ENCODE measurements around the gene ZFP90. TPM values are rescaled to one million over a fixed set of nuclear protein-coding genes. Genes with fewer than 3 reads are reported as not detected.
A peak's percentile ranks its signal among the peaks of the same experiment; 100 is the strongest.

The ZFP90 gene
- total RNA-seq, 1 donor from 2014 or later: 87.0 TPM

DNA sequence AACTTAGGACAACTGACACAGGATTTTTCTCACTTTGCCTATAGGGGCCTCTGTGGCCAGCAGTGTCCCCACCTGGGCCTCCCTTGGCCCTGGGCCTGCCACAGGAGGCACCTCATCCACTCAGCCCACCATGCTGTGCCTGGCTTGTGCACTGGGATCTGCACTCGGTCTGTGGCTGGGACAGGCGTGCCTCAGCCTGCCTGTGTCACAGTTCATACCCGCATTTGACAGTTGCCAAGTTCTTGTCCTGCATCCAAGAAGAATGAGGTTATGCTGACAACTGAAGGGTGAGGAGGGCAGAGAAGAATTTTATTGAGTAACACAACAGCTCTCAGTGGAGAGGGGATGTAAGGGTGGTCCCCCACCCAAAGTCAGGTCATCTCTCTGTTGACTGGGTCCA is 36.0 kb downstream of the ZFP90 start:
- H3K27ac Mint-ChIP-seq (ENCODE audit: unreplicated experiment): no peak overlapping the region
- DNase-seq: no peak
- peaks cover 58% of the 10 kb centered on the region for H3K36me3 Mint-ChIP-seq (ENCODE audit: unreplicated experiment)

DNA sequence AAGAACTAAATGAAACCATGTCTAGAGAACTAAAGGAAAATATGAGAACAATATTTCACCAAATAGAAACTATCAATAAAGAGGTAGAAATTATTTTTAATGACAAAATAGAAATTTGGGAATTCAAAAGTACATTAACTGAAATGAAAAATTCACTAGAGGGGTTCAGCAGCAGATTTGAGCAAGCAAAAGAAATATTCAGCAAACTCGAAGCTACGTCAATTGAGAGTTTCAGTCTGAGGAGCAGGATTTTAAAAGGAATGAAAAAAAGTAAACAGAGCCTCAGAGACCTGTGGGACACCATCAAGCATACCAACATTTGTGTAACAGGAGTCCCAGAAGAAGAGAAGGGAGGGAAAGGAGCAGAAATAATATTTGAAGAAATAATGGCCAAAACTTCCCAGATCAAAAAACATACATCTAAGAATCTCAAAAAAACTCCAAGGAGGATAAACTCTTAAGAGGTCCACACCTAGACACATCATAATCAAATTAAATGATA is 38.3 kb downstream of the ZFP90 start:
- H3K36me3 Mint-ChIP-seq (ENCODE audit: unreplicated experiment): peaks cover 46% of the 10 kb centered on the region
- peaks cover 15% of the 10 kb centered on the region for H3K9me3 Mint-ChIP-seq (ENCODE audit: unreplicated experiment)
- no peak for DNase-seq
- TF ChIP-seq, protein P1, sequence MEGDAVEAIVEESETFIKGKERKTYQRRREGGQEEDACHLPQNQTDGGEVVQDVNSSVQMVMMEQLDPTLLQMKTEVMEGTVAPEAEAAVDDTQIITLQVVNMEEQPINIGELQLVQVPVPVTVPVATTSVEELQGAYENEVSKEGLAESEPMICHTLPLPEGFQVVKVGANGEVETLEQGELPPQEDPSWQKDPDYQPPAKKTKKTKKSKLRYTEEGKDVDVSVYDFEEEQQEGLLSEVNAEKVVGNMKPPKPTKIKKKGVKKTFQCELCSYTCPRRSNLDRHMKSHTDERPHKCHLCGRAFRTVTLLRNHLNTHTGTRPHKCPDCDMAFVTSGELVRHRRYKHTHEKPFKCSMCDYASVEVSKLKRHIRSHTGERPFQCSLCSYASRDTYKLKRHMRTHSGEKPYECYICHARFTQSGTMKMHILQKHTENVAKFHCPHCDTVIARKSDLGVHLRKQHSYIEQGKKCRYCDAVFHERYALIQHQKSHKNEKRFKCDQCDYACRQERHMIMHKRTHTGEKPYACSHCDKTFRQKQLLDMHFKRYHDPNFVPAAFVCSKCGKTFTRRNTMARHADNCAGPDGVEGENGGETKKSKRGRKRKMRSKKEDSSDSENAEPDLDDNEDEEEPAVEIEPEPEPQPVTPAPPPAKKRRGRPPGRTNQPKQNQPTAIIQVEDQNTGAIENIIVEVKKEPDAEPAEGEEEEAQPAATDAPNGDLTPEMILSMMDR (IDR thresholded peaks at IDR 0.05; ENCODE audit: partially characterized antibody, unreplicated experiment): no peak
- no peak overlapping the region for H3K27ac Mint-ChIP-seq (ENCODE audit: unreplicated experiment)
- H3K4me3 Mint-ChIP-seq (ENCODE audit: unreplicated experiment): no peak overlapping the region
- H3K27me3 Mint-ChIP-seq (ENCODE audit: unreplicated experiment): peaks cover 3% of the 10 kb centered on the region
- H3K4me1 Mint-ChIP-seq (ENCODE audit: low read depth, unreplicated experiment): no peaks in the 10 kb centered on the region

More for the DNA sequence above, 36.0 kb downstream of the ZFP90 start:
- Mint-ChIP-seq H3K4me3 (ENCODE audit: unreplicated experiment) (no peak overlapping the region), H3K9me3 (ENCODE audit: unreplicated experiment) (peaks cover 25% of the 10 kb centered on the region), H3K4me1 (ENCODE audit: low read depth, unreplicated experiment) (no peaks in the 10 kb centered on the region), H3K27me3 (ENCODE audit: unreplicated experiment) (peaks cover 3% of the 10 kb centered on the region)
- TF ChIP-seq, protein P1 (IDR thresholded peaks at IDR 0.05; ENCODE audit: partially characterized antibody, unreplicated experiment): no peak

DNA sequence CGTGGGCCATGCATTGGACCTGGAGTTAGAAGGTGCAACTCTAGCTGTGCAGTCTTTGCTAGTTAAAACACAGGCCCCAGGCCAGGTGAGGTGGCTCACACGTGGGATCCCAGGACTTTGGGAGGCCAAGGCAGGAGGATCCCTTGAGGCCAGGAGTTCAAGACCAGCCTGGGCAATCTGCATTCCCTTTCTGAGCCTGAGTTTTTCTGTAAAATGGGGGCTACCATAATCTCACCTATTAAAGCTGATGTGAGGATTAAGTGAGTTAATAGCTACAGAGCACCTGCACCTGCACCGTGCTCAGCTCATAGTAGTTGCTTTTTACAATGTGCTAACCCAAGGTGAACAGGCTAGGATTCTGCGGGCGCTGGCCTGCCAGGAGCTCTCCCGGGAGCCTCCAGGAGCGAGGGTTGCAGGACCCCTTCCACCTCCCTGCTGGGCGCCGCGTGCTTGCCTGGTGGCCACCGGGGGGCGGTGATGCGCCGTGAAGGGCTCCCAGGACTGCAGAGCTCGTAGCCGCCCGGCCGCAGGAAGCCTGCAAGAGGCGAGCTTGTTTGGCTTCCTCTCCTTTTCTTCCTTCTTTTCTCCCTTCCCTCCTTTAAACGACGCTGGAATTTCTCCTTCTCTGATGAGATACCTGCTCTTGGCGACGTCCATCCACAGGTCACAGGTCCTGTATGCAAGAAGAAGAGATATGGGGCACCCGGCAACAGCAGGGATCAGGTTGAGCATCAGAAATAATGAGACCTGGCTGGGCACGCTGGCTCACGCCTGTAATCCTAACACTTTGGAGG is 51.3 kb downstream of the ZFP90 start:
- H3K27me3 Mint-ChIP-seq (ENCODE audit: unreplicated experiment): no peaks in the 10 kb centered on the region
- H3K27ac Mint-ChIP-seq (ENCODE audit: unreplicated experiment): no peak overlapping the region
- H3K4me3 Mint-ChIP-seq (ENCODE audit: unreplicated experiment): no peak overlapping the region
- TF ChIP-seq, protein P1 (IDR thresholded peaks at IDR 0.05; ENCODE audit: partially characterized antibody, unreplicated experiment): peak; percentile 64
- no peaks in the 10 kb centered on the region for H3K4me1 Mint-ChIP-seq (ENCODE audit: low read depth, unreplicated experiment)
- peaks cover 12% of the 10 kb centered on the region for H3K36me3 Mint-ChIP-seq (ENCODE audit: unreplicated experiment)
- H3K9me3 Mint-ChIP-seq (ENCODE audit: unreplicated experiment): peaks cover 7% of the 10 kb centered on the region
- peak; percentile 85 for DNase-seq

DNA sequence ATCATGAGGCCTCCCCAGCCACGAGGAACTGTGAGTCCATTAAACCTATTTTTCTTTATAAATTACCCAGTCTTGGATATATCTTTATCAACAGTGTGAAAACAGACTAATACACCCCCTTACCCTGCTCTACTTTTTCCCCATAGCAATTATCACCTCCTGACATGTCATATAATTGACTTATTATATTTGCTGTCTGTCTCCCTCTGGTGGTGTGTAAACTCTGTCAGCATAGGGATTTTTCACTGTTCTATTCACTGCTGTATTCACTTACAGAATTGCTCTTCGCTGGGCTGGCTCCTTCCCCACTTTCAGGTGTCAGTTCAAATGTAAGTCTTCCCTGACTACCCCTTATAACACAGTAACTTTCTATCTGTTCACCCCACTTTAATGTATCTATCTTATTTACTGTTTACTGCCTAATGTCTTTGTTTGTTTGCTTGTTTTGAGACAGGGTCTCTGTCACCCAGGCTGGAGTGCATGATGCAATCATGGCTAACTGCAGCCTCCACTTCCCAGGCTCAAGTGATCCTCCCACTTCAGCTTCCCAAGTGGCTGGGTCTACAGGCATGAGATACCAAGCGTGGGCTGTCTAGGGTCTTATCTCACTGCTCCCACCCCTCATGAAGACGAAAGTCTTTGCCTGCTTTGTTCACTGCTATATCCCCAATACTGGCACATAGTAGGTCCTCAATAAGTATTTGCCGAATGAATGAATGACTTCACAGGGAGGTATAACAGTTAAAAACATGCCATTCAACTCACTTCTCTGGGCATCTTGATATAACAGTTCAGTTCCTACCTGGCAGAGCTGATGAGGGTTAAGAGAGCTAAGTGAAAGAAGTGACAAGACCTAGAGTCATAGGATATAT is 53.6 kb downstream of the ZFP90 start:
- peaks cover 12% of the 10 kb centered on the region for H3K36me3 Mint-ChIP-seq (ENCODE audit: unreplicated experiment)
- no peak overlapping the region for H3K27ac Mint-ChIP-seq (ENCODE audit: unreplicated experiment)

More for the DNA sequence above, 53.6 kb downstream of the ZFP90 start:
- no peaks in the 10 kb centered on the region for H3K27me3 Mint-ChIP-seq (ENCODE audit: unreplicated experiment)
- no peak overlapping the region for H3K4me3 Mint-ChIP-seq (ENCODE audit: unreplicated experiment)
- DNase-seq: no peak
- TF ChIP-seq, protein P1 (IDR thresholded peaks at IDR 0.05; ENCODE audit: partially characterized antibody, unreplicated experiment): peak; percentile 8
- no peaks in the 10 kb centered on the region for H3K4me1 Mint-ChIP-seq (ENCODE audit: low read depth, unreplicated experiment)
- peaks cover 7% of the 10 kb centered on the region for H3K9me3 Mint-ChIP-seq (ENCODE audit: unreplicated experiment)
